Ishikawa (cell line): ENCODE data around the gene WDR46.

Experiments
- CREB1 ChIP-seq: IDR thresholded peaks from 2 replicates; pipeline ENCODE4 v1.6.1; 2012; ENCODE audit warnings: low read depth
- EP300 ChIP-seq: IDR thresholded peaks from 2 replicates; pipeline ENCODE4 v1.6.1; 2012; ENCODE audit warnings: borderline replicate concordance
- FOXM1 ChIP-seq: IDR thresholded peaks from 2 replicates; pipeline ENCODE4 v1.6.1; 2012; ENCODE audit warnings: low read depth, borderline replicate concordance
- TCF12 ChIP-seq: IDR thresholded peaks from 2 replicates; pipeline ENCODE4 v1.6.1; 2012; ENCODE audit warnings: low read depth

DNA sequence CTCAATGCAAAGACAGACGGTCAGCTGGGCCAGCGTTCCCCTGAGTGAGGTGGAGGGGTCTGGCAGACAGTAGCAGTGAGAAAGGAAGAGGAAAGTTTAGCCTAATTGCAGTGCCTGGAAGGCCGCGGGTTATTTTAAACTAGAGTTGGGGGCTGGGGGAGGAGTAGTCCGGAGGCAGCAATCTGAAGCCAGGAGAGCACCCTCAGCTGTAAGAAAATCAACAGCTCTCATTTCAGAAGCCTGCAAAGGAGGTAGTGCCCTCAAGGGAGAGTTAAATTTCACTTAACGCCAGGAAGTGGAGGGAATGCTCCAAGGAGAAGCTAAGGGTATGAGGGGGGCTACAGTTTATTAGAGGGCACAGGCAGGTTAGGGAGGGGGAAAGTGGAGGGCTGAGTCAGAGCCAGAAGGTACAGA, 53.8 kb downstream of the WDR46 start:
- TF ChIP-seq TCF12 (no peak), FOXM1 (no peak), CREB1 (no peak), EP300 (no peak)
